Glomerular visceral epithelial cell (primary cell): ENCODE measurements around the gene DAND5.
"Not testable (repeated sequence)": the region's sequence is repeated elsewhere in the genome, so short reads cannot be mapped to it uniquely, and the experiment has no call there.

ENCODE experiments used
- DNase-seq: peaks from one replicate; pipeline ENCODE4 v3.0.0-alpha.2; 2016; ENCODE audit errors: extremely low spot score

Gene DAND5

GRCh38 chr19:12945479-12946091 lies 23.8 kb upstream of the DAND5 start, which contains the start of gene RAD23A:
Gene RAD23A, plus strand, starts transcription at chr19:12945862. Its CDS starts 87 bp downstream, at chr19:12945949.
- DNase-seq: peak; percentile 99

- DNase-seq: peak; percentile 78
Observed at GRCh38 chr19:12946092-12946721, 23.2 kb upstream of the DAND5 start.

- DNase-seq: no peak
Observed at GRCh38 chr19:12946731-12947496, 22.5 kb upstream of the DAND5 start.

- DNase-seq: no peak
Observed at GRCh38 chr19:12947702-12948611, 21.4 kb upstream of the DAND5 start.

- DNase-seq: no peak
Observed at GRCh38 chr19:12948612-12949362, 20.6 kb upstream of the DAND5 start.

GRCh38 chr19:12949363-12950283 lies 19.8 kb upstream of the DAND5 start:
- no peak for DNase-seq

GRCh38 chr19:12952050-12952449 lies 17.3 kb upstream of the DAND5 start:
- DNase-seq: not testable (repeated sequence)

GRCh38 chr19:12952488-12953137 lies 16.8 kb upstream of the DAND5 start:
- DNase-seq: peak; percentile 71

- DNase-seq: no peak
Observed at GRCh38 chr19:12953138-12953798, 16.1 kb upstream of the DAND5 start.

- no peak for DNase-seq
Observed at GRCh38 chr19:12953799-12954611, 15.4 kb upstream of the DAND5 start.

- DNase-seq: no peak
Observed at GRCh38 chr19:12954612-12954962, 14.8 kb upstream of the DAND5 start.

GRCh38 chr19:12955575-12955974 lies 13.8 kb upstream of the DAND5 start:
- not testable (repeated sequence) for DNase-seq

- DNase-seq: no peak
Observed at GRCh38 chr19:12955996-12956395, 13.4 kb upstream of the DAND5 start.

GRCh38 chr19:12956446-12957388 lies 12.7 kb upstream of the DAND5 start, which contains the start of gene GADD45GIP1:
Gene GADD45GIP1, minus strand, starts transcription at chr19:12957223. Its CDS starts 11 bp downstream, at chr19:12957212.
- peak; percentile 81 for DNase-seq

GRCh38 chr19:12957389-12957952 lies 11.9 kb upstream of the DAND5 start:
- not testable (repeated sequence) for DNase-seq

- no peak for DNase-seq
Observed at GRCh38 chr19:12959481-12959880, 9.9 kb upstream of the DAND5 start.
